Measurements from ENCODE around the gene C3orf22. TPM values are rescaled to one million over a fixed set of nuclear protein-coding genes. Genes with fewer than 3 reads are reported as not detected.

Gene C3orf22
- total RNA-seq, 1 donor = not detected

GRCh38 chr3:126557415-126557745 is 1.4 kb downstream of the C3orf22 start:
- DNase-seq (ENCODE audit: low read depth) = no peak
- TF ChIP-seq CTCF (IDR thresholded peaks at IDR 0.05; ENCODE audit: insufficient read depth, low read length) = no peak
- H3K4me3 ChIP-seq (ENCODE audit: low read depth, low read length) = no peak overlapping the region

GRCh38 chr3:126556637-126557414 is 1.9 kb downstream of the C3orf22 start:
- no peak for DNase-seq (ENCODE audit: low read depth)
- no peak overlapping the region for H3K4me3 ChIP-seq (ENCODE audit: low read depth, low read length)
- no peak for TF ChIP-seq CTCF (IDR thresholded peaks at IDR 0.05; ENCODE audit: insufficient read depth, low read length)

GRCh38 chr3:126555795-126556636 is 2.7 kb downstream of the C3orf22 start:
- DNase-seq (ENCODE audit: low read depth) = no peak
- no peak overlapping the region for H3K4me3 ChIP-seq (ENCODE audit: low read depth, low read length)
- TF ChIP-seq CTCF (IDR thresholded peaks at IDR 0.05; ENCODE audit: insufficient read depth, low read length) = no peak

GRCh38 chr3:126554560-126555525 is 3.9 kb downstream of the C3orf22 start:
- H3K4me3 ChIP-seq (ENCODE audit: low read depth, low read length) = no peak overlapping the region
- no peak for TF ChIP-seq CTCF (IDR thresholded peaks at IDR 0.05; ENCODE audit: insufficient read depth, low read length)
- DNase-seq (ENCODE audit: low read depth) = no peak

GRCh38 chr3:126553284-126554084 is 5.2 kb downstream of the C3orf22 start:
- H3K4me3 ChIP-seq (ENCODE audit: low read depth, low read length) = no peak overlapping the region
- no peak for DNase-seq (ENCODE audit: low read depth)
- TF ChIP-seq CTCF (IDR thresholded peaks at IDR 0.05; ENCODE audit: insufficient read depth, low read length) = no peak
